IPS-18a (cell line): Measurements from ENCODE around the gene PNMT.
"Not testable (repeated sequence)": the region's sequence is repeated elsewhere in the genome, so short reads cannot be mapped to it uniquely, and the experiment has no call there.

Experiments
- H3K27ac ChIP-seq: one replicate; pipeline ENCODE4 v1.5.1; 2013; ENCODE audit warnings: low read length
- H3K27me3 ChIP-seq: one replicate; pipeline ENCODE4 v1.6.1; 2013; ENCODE audit warnings: mild to moderate bottlenecking, low read length; ENCODE audit not compliant: control insufficient read depth, insufficient read depth
- H3K36me3 ChIP-seq: one replicate; pipeline ENCODE4 v1.6.1; 2013; ENCODE audit warnings: low read depth, low read length; ENCODE audit not compliant: control insufficient read depth
- H3K4me1 ChIP-seq: one replicate; pipeline ENCODE4 v1.6.1; 2013; ENCODE audit warnings: low read depth, low read length; ENCODE audit not compliant: control insufficient read depth
- H3K4me3 ChIP-seq: one replicate; pipeline ENCODE4 v1.5.1; 2013; ENCODE audit warnings: low read length
- H3K9ac ChIP-seq: one replicate; pipeline ENCODE4 v1.6.1; 2013; ENCODE audit warnings: mild to moderate bottlenecking, low read length, moderate library complexity
- H3K9me3 ChIP-seq: one replicate; pipeline ENCODE4 v1.6.1; 2013; ENCODE audit warnings: low read depth, low read length; ENCODE audit not compliant: control insufficient read depth

The PNMT gene

DNA sequence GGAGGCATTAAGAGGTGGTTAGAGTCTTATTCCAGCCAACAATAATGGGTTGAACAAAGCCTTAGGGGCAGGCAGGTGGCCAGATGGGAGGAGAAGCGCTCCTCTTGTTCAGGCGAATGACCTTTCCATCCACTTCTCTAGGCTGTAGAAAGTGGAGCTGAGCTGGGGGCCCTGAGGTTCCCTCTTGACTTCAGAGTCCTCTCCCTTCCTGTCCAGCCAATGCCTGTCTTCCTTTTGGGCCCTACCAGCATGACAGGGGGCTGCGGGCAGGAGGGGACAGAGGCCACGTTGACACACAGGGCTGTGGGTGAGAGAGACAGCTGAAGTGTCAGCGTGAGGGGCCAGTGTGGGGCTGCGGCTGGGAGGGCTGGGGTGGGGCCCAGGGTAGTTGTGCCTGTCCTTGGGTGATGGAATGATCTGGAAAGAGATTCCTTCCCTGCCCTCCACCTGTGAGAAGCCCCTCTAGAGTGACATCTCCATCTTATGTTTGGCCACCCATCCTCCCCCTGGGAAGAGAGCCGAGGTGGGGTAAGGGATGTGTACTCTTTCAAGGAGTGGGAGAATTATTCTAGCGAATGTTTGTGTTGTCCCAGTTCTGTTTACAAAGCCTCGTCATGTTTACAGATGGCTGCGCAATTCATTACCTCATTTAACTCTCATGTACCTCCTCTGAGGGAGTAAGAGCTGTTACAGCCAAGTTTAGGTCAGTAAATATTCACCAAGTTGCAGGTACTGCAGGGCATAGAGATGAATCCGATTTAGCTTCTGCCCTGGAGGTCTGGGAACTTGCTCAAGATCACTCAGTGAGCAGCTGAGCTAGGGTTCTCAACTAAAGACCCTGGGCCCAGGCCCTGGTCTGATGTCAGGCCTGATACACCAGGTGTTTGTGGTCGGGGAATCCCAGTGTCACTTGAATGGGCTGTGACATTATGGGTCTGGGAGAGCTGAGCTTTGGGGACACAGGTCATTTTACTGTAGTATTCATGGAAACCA is 34.9 kb downstream of the PNMT start:
- Histone ChIP-seq H3K4me1 (peaks cover 48% of the 10 kb centered on the region), H3K27me3 (no peaks in the 10 kb centered on the region), H3K36me3 (peaks cover 16% of the 10 kb centered on the region), H3K4me3 (peak overlapping the region; percentile 8), H3K27ac (no peak overlapping the region), H3K9ac (no peak overlapping the region), H3K9me3 (no peaks in the 10 kb centered on the region)

DNA sequence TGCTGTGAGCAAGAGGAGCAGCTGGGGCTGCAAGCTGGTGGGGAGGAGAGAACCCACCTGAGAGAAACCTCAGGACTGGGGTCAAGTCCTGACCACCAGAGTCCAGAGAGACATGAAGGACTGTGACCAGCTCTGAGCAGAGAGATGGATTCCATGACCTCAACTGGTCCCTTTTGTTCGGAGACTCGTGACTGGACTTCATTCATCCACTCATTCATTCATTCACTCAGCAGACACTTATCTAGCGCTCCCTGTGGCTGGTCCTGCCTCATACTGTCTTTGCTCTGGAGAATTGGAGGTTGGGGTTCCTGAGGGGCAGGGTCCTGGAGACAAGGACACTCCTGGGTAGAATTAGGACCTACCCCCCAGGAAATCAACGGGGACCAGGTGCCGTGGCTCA is 35.7 kb downstream of the PNMT start:
- Histone ChIP-seq H3K9ac (no peak overlapping the region), H3K4me1 (peaks cover 48% of the 10 kb centered on the region)

GRCh38 chr17:39704821-39705551 is 36.7 kb downstream of the PNMT start:
- H3K36me3 ChIP-seq, result peaks cover 34% of the 10 kb centered on the region
- H3K27me3 ChIP-seq, result no peaks in the 10 kb centered on the region
- H3K4me3 ChIP-seq, result peak overlapping the region; percentile 31
- peaks cover 43% of the 10 kb centered on the region for H3K4me1 ChIP-seq
- no peaks in the 10 kb centered on the region for H3K9me3 ChIP-seq
- H3K9ac ChIP-seq, result no peak overlapping the region
- peak overlapping the region; percentile 30 for H3K27ac ChIP-seq

More for the DNA sequence above, 35.7 kb downstream of the PNMT start:
- Histone ChIP-seq H3K4me3 (no peak overlapping the region), H3K9me3 (no peaks in the 10 kb centered on the region), H3K27ac (no peak overlapping the region), H3K27me3 (no peaks in the 10 kb centered on the region), H3K36me3 (peaks cover 23% of the 10 kb centered on the region)

DNA sequence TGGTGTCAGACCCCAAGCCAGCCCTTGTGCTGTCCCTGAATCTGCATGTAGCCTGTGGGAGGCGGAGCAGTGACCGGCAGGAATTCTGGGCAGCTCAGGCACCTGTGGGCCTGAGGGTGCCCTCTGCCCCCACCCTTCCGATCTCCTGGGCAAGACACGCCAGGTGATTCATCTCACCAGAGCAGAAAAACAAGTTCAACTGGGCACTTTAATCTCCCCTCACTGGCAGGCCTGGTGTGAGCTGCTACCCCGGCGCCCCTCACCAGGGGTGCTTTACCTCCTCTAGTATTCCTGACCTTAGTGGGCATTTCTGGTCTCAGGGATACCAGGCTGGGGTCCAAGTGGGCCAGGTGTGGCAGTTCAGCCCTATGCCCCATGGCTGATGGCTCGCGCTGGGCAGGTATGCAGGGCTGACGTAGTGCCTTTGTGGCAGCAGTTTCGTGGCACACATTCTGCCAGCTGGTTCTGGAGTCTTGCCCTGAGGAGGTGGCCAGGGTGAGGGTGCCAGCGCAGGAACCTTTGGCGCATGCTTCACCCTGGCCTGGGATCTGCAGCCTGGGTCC is 37.6 kb downstream of the PNMT start:
- no peak overlapping the region for H3K9ac ChIP-seq
- H3K4me3 ChIP-seq, result no peak overlapping the region
- no peaks in the 10 kb centered on the region for H3K27me3 ChIP-seq
- peak overlapping the region; percentile 30 for H3K27ac ChIP-seq
- peaks cover 43% of the 10 kb centered on the region for H3K4me1 ChIP-seq
- peaks cover 42% of the 10 kb centered on the region for H3K36me3 ChIP-seq
- H3K9me3 ChIP-seq, result no peaks in the 10 kb centered on the region

GRCh38 chr17:39706383-39706782 is 38.1 kb downstream of the PNMT start:
- Histone ChIP-seq H3K4me1 (peaks cover 40% of the 10 kb centered on the region), H3K36me3 (peaks cover 47% of the 10 kb centered on the region), H3K9me3 (no peaks in the 10 kb centered on the region), H3K27ac (no peak overlapping the region), H3K9ac (no peak overlapping the region), H3K27me3 (no peaks in the 10 kb centered on the region), H3K4me3 (no peak overlapping the region)

DNA sequence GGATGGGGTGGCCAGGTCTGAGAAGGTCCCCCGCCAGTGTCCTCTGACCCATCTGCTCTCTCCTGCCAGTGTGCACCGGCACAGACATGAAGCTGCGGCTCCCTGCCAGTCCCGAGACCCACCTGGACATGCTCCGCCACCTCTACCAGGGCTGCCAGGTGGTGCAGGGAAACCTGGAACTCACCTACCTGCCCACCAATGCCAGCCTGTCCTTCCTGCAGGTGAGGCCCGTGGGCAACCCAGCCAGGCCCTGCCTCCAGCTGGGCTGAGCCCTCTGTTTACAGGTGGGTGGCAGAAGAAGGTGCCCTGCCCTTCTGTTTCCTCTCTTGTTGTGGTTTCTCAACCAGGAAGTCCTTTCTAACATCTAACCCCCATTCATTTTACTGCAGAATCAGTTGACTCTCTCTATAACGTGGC is 38.7 kb downstream of the PNMT start:
- Histone ChIP-seq H3K4me3 (no peak overlapping the region), H3K27ac (no peak overlapping the region), H3K9me3 (no peaks in the 10 kb centered on the region), H3K27me3 (no peaks in the 10 kb centered on the region), H3K36me3 (peaks cover 53% of the 10 kb centered on the region), H3K9ac (no peak overlapping the region), H3K4me1 (peaks cover 34% of the 10 kb centered on the region)

DNA sequence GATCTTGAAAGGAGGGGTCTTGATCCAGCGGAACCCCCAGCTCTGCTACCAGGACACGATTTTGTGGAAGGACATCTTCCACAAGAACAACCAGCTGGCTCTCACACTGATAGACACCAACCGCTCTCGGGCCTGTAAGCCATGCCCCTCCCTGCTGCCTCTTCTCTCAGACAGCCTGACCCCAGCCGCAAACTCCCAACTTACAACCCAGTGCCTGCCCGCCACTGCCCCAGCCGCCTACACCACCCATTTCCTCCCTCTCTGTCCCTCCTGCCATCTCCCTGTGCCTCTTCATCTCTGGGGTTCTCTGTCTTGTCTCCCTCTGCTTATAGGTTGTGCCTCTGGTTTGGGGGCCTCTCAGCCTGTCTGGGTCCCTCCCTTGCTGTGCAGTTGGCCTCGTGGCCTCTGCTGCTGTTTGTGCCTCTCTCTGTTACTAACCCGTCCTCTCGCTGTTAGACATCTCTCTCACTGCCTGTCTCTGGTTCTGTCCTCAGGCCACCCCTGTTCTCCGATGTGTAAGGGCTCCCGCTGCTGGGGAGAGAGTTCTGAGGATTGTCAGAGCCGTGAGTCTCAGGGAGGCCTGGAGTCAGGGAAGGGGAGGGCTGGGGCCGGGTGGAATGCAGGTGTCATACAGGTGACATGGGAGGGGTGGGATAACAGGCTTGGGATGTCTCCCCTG is 41.2 kb downstream of the PNMT start:
- Histone ChIP-seq H3K36me3 (peaks cover 73% of the 10 kb centered on the region), H3K9me3 (no peaks in the 10 kb centered on the region), H3K4me3 (no peak overlapping the region), H3K27ac (no peak overlapping the region), H3K9ac (no peak overlapping the region), H3K4me1 (peaks cover 16% of the 10 kb centered on the region), H3K27me3 (no peaks in the 10 kb centered on the region)

GRCh38 chr17:39709998-39710964 is 42.0 kb downstream of the PNMT start:
- H3K9ac ChIP-seq, result no peak overlapping the region
- no peaks in the 10 kb centered on the region for H3K27me3 ChIP-seq
- no peak overlapping the region for H3K27ac ChIP-seq
- peaks cover 7% of the 10 kb centered on the region for H3K4me1 ChIP-seq
- H3K4me3 ChIP-seq, result no peak overlapping the region
- H3K36me3 ChIP-seq, result peaks cover 81% of the 10 kb centered on the region
- no peaks in the 10 kb centered on the region for H3K9me3 ChIP-seq

- H3K36me3 ChIP-seq, result peaks cover 88% of the 10 kb centered on the region
Measured at GRCh38 chr17:39711071-39711470, 42.8 kb downstream of the PNMT start.

DNA sequence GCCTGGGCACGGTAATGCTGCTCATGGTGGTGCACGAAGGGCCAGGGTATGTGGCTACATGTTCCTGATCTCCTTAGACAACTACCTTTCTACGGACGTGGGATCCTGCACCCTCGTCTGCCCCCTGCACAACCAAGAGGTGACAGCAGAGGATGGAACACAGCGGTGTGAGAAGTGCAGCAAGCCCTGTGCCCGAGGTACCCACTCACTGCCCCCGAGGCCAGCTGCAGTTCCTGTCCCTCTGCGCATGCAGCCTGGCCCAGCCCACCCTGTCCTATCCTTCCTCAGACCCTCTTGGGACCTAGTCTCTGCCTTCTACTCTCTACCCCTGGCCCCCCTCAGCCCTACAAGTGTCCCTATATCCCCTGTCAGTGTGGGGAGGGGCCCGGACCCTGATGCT is 43.6 kb downstream of the PNMT start:
- peaks cover 90% of the 10 kb centered on the region for H3K36me3 ChIP-seq
- no peaks in the 10 kb centered on the region for H3K4me1 ChIP-seq
- H3K27ac ChIP-seq, result no peak overlapping the region
- no peaks in the 10 kb centered on the region for H3K9me3 ChIP-seq
- H3K9ac ChIP-seq, result no peak overlapping the region
- no peaks in the 10 kb centered on the region for H3K27me3 ChIP-seq
- H3K4me3 ChIP-seq, result no peak overlapping the region

More at GRCh38 chr17:39711071-39711470, 42.8 kb downstream of the PNMT start:
- not testable (repeated sequence) for H3K27me3 ChIP-seq, H3K27ac ChIP-seq, H3K4me1 ChIP-seq, H3K4me3 ChIP-seq, H3K9ac ChIP-seq, H3K9me3 ChIP-seq
